SU-DHL-6 (cell line): ENCODE measurements around the gene EFCAB11.

Source experiments
- H2AFZ ChIP-seq: fragments of 200-600 bp; sonication (generic); 2 replicates; pipeline ENCODE4 v1.6.1; 2014; ENCODE audit warnings: low read depth, mild to moderate bottlenecking, moderate library complexity, mixed read lengths, antibody characterized with exemption, low read length; ENCODE audit not compliant: severe bottlenecking
- H3F3A ChIP-seq: fragments of 200-600 bp; shearing (Covaris generic); 2 replicates; pipeline ENCODE4 v1.6.0; 2016; ENCODE audit warnings: antibody characterized with exemption, mild to moderate bottlenecking; ENCODE audit not compliant: insufficient read depth
- H3K27ac ChIP-seq: fragments of 200-600 bp; sonication (generic); 2 replicates; pipeline ENCODE4 v1.5.1; 2016; ENCODE audit warnings: low read depth, mild to moderate bottlenecking, low read length, moderate library complexity, mixed read lengths
- H3K27me3 ChIP-seq: fragments of 200-600 bp; sonication (generic), shearing (Covaris generic); 2 replicates; pipeline ENCODE4 v1.6.0; 2014; ENCODE audit warnings: mild to moderate bottlenecking, low read length
- H3K36me3 ChIP-seq: fragments of 200-600 bp; sonication (generic); 2 replicates; pipeline ENCODE4 v1.6.1; 2014; ENCODE audit warnings: mild to moderate bottlenecking, low read length, mixed read lengths
- H3K4me2 ChIP-seq: fragments of 300-600, 200-600 bp; shearing (Covaris generic), sonication (generic); 2 replicates; pipeline ENCODE4 v1.6.0; 2014; ENCODE audit warnings: low read length, low read depth, mild to moderate bottlenecking; ENCODE audit not compliant: poor library complexity, severe bottlenecking
- H3K4me3 ChIP-seq: fragments of 200-600 bp; sonication (generic); 2 replicates; pipeline ENCODE4 v1.5.1; 2014; ENCODE audit warnings: antibody characterized with exemption, low read length, mild to moderate bottlenecking, mixed read lengths; ENCODE audit not compliant: insufficient read depth, poor library complexity, severe bottlenecking
- H3K79me2 ChIP-seq: fragments of 200-600 bp; sonication (generic); 2 replicates; pipeline ENCODE4 v1.6.1; 2014; ENCODE audit warnings: mild to moderate bottlenecking, low read length, moderate library complexity; ENCODE audit not compliant: insufficient read depth
- H3K9ac ChIP-seq: fragments of 200-600 bp; sonication (generic); 2 replicates; pipeline ENCODE4 v1.7.0; 2014; ENCODE audit warnings: mild to moderate bottlenecking, low read length
- H3K9me2 ChIP-seq: fragments of 200-600 bp; sonication (generic); replicated peaks from 2 replicates; pipeline ENCODE4 v1.6.1; 2014; ENCODE audit warnings: low read length; ENCODE audit not compliant: insufficient read depth
- H3K9me3 ChIP-seq: fragments of 200-600 bp; sonication (generic); 2 replicates; pipeline ENCODE4 v1.6.1; 2014; ENCODE audit warnings: low read length, mixed read lengths; ENCODE audit not compliant: insufficient read depth
- H4K20me1 ChIP-seq: fragments of 200-600 bp; sonication (generic); 2 replicates; pipeline ENCODE4 v1.6.1; 2014; ENCODE audit warnings: low read depth, mild to moderate bottlenecking, antibody characterized with exemption, low read length, moderate library complexity, mixed read lengths
- EZH2phosphoT487 ChIP-seq: fragments of 200-600 bp; sonication (generic), shearing (Covaris generic); conservative IDR thresholded peaks from 2 replicates; pipeline ENCODE4 v1.6.1; 2018; ENCODE audit warnings: mild to moderate bottlenecking, antibody characterized with exemption, low read length, moderate library complexity, mixed read lengths
- TF ChIP-seq, protein P1 (sequence below): fragments of 200-600 bp; sonication (generic); IDR thresholded peaks from one replicate; pipeline ENCODE4 v1.5.1; 2017; ENCODE audit warnings: antibody characterized with exemption, mild to moderate bottlenecking, low read length, moderate library complexity; ENCODE audit not compliant: insufficient read depth, poor library complexity, severe bottlenecking

EFCAB11 gene

DNA sequence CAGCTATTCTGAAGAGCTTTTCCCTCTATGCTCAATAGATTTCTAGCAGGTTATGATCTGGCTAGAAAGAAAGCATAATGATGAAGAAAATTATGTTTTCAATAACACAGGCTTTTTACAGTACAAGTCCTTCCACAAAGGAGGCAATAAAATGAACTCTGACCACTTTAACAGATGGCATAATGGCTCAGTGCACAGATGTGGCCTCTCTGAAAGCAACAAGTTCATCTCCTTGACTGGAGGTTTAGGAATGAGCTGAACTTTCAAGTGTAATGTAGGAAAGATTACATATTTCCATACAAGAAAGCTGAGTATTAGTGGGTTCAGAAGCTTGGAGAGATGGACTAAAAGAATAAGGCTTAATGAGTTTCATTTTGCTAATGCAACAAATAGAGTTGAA lies 147.4 kb downstream of the EFCAB11 start:
- Histone ChIP-seq H2AFZ (no peak overlapping the region), H3F3A (no peaks in the 10 kb centered on the region), H3K79me2 (no peaks in the 10 kb centered on the region), H3K9me3 (no peaks in the 10 kb centered on the region), H3K4me3 (no peak overlapping the region), H3K27ac (no peak overlapping the region), H3K9ac (no peak overlapping the region), H3K9me2 (no peaks in the 10 kb centered on the region), H3K27me3 (no peaks in the 10 kb centered on the region), H3K36me3 (no peaks in the 10 kb centered on the region), H3K4me2 (no peak overlapping the region), H4K20me1 (no peaks in the 10 kb centered on the region)
- TF ChIP-seq, protein P1, sequence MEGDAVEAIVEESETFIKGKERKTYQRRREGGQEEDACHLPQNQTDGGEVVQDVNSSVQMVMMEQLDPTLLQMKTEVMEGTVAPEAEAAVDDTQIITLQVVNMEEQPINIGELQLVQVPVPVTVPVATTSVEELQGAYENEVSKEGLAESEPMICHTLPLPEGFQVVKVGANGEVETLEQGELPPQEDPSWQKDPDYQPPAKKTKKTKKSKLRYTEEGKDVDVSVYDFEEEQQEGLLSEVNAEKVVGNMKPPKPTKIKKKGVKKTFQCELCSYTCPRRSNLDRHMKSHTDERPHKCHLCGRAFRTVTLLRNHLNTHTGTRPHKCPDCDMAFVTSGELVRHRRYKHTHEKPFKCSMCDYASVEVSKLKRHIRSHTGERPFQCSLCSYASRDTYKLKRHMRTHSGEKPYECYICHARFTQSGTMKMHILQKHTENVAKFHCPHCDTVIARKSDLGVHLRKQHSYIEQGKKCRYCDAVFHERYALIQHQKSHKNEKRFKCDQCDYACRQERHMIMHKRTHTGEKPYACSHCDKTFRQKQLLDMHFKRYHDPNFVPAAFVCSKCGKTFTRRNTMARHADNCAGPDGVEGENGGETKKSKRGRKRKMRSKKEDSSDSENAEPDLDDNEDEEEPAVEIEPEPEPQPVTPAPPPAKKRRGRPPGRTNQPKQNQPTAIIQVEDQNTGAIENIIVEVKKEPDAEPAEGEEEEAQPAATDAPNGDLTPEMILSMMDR: no peak
- TF ChIP-seq EZH2phosphoT487: no peak

DNA sequence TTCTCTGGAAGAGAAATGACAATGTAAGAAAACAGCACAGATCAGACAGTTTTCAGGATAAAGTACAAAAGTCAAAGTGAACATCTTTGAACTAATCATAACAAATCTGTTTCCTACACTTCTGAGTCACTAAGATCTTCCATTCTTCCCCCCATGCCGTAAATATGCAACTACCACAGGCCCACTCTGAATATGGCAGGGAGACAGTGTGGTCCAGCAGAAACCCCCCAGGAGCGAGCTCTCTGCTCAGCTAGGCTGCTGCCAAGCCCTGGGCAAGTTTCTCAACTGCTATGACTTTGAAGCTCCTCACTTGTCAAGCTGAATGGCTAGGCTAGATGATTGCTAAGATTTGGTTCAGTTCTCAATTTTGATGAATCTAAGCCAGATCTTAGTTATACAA lies 148.1 kb downstream of the EFCAB11 start:
- Histone ChIP-seq H3K9me3 (no peaks in the 10 kb centered on the region), H3K9me2 (no peaks in the 10 kb centered on the region), H3K27ac (no peak overlapping the region), H3K36me3 (no peaks in the 10 kb centered on the region), H3K4me2 (no peak overlapping the region), H3K79me2 (no peaks in the 10 kb centered on the region), H3K4me3 (no peak overlapping the region), H3K27me3 (no peaks in the 10 kb centered on the region), H3K9ac (no peak overlapping the region), H2AFZ (no peak overlapping the region), H3F3A (no peaks in the 10 kb centered on the region), H4K20me1 (no peaks in the 10 kb centered on the region)
- TF ChIP-seq EZH2phosphoT487: no peak
- TF ChIP-seq, protein P1: no peak

DNA sequence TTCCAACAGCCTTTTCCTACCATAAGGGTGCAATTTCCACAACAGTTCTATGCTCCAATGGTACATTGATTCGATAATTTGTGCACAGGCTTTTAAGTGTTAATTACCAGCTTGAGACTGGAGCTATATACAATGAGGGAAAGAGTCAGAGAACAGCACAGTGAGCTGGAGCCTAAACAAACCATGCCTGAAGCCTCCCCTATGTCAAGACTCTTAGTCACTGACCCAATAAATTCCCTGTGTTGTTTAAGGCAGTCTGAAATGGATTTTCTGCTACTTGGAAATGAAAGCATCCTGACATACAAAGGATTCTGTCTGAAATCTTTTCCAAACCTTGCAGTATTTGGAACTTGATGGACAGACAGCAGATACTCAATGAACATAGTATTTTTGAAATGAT lies 149.0 kb downstream of the EFCAB11 start:
- Histone ChIP-seq H3K9ac (no peak overlapping the region), H3K9me2 (no peaks in the 10 kb centered on the region), H3K27me3 (no peaks in the 10 kb centered on the region), H3K4me3 (no peak overlapping the region), H3K9me3 (no peaks in the 10 kb centered on the region), H4K20me1 (no peaks in the 10 kb centered on the region), H3K27ac (no peak overlapping the region), H3K36me3 (no peaks in the 10 kb centered on the region), H3K4me2 (no peak overlapping the region), H2AFZ (no peak overlapping the region), H3K79me2 (no peaks in the 10 kb centered on the region), H3F3A (no peaks in the 10 kb centered on the region)
- no peak for TF ChIP-seq EZH2phosphoT487
- TF ChIP-seq, protein P1: no peak

DNA sequence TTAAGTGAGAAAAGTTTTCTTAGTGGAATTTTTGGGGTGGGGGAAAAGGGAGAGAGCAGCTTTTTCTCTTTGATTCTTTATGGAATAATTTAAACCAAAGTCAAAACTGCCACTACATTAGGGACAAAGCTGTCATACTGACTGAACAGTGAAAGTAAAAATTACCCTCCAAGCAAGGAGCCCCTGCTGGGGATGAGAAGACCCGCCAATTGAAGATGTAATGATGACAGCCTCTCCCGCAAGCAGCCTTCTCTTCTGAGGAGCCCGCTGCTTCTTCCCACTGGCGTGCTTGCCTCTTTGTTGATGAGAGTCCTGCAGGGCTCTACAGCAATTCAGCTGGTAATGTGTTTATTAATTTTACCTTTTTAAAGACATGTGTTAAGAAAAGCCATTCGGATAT lies 151.0 kb downstream of the EFCAB11 start:
- H3K27ac ChIP-seq: no peak overlapping the region
- TF ChIP-seq, protein P1: no peak
- TF ChIP-seq EZH2phosphoT487: no peak

More for the DNA sequence above, 151.0 kb downstream of the EFCAB11 start:
- Histone ChIP-seq H3K9ac (no peak overlapping the region), H4K20me1 (no peaks in the 10 kb centered on the region), H3K9me3 (no peaks in the 10 kb centered on the region), H3K36me3 (no peaks in the 10 kb centered on the region), H3K4me2 (no peak overlapping the region), H3F3A (no peaks in the 10 kb centered on the region), H3K79me2 (no peaks in the 10 kb centered on the region), H3K9me2 (no peaks in the 10 kb centered on the region), H3K27me3 (no peaks in the 10 kb centered on the region), H2AFZ (no peak overlapping the region), H3K4me3 (no peak overlapping the region)
